Endothelial cell of umbilical vein (primary cell): ENCODE measurements around the gene GAS7.

Source experiments
- CTCF ChIP-seq, 2 donors: IDR thresholded peaks; 1 replicate in 1 of 2; 2 replicates in 1 of 2; pipeline ENCODE4 v1.5.1; 2011; ENCODE audit warnings: low read length in 2 of 2, mild to moderate bottlenecking in 2 of 2, moderate library complexity in 2 of 2, control low read depth in 1 of 2, inconsistent platforms in 1 of 2, low read depth in 1 of 2; ENCODE audit not compliant: insufficient read depth in 1 of 2; ENCODE audit errors: extremely low read depth in 1 of 2
- EZH2 ChIP-seq: IDR thresholded peaks from 2 replicates; pipeline ENCODE4 v1.6.1; 2012; ENCODE audit warnings: borderline replicate concordance, low read depth, mild to moderate bottlenecking, moderate library complexity, low read length, inconsistent platforms; ENCODE audit not compliant: severe bottlenecking
- MAX ChIP-seq: IDR thresholded peaks from 2 replicates; pipeline ENCODE4 v1.6.1; 2011; ENCODE audit not compliant: insufficient read depth, insufficient read length
- MYC ChIP-seq: IDR thresholded peaks from one replicate; pipeline ENCODE4 v1.6.1; 2011; ENCODE audit warnings: mild to moderate bottlenecking, low read depth, low read length
- POLR2A ChIP-seq: IDR thresholded peaks from 2 replicates; pipeline ENCODE4 v1.6.1; 2012; ENCODE audit warnings: low read depth, mild to moderate bottlenecking, control low read depth, low read length
- POLR2AphosphoS5 ChIP-seq: IDR thresholded peaks from 2 replicates; pipeline ENCODE4 v1.6.1; 2012; ENCODE audit warnings: low read depth, mild to moderate bottlenecking, control low read depth, low read length, moderate library complexity; ENCODE audit not compliant: insufficient read depth

GRCh38 chr17:9938764-9939163, 259.6 kb downstream of the GAS7 start:
- no peak for TF ChIP-seq POLR2A
- no peak for TF ChIP-seq CTCF (IDR thresholded peaks at IDR 0.05; ENCODE audit: extremely low read depth in 1 of 2, insufficient read depth in 1 of 2, low read depth in 1 of 2, low read length in 2 of 2)
- no peak for TF ChIP-seq EZH2
- TF ChIP-seq POLR2AphosphoS5: no peak
- TF ChIP-seq MYC: no peak
- TF ChIP-seq MAX: no peak
